Subcutaneous abdominal adipose tissue (tissue), 5 donors: ENCODE results near the gene RUNDC3A.

Source experiments
- H3K27ac ChIP-seq: one replicate; pipeline ENCODE4 v1.7.0; 2013; ENCODE audit warnings: low read depth, mild to moderate bottlenecking, inconsistent platforms, low read length, moderate library complexity
- H3K27me3 ChIP-seq, 5 donors: one replicate each; pipeline ENCODE4 v1.7.0; 2013; ENCODE audit warnings: low read length in 5 of 5, inconsistent platforms in 1 of 5; ENCODE audit not compliant: control insufficient read depth in 5 of 5, insufficient read depth in 4 of 5
- H3K36me3 ChIP-seq, 5 donors: one replicate each; pipeline ENCODE4 v1.7.0; 2013; ENCODE audit warnings: low read length in 5 of 5; ENCODE audit not compliant: control insufficient read depth in 5 of 5, insufficient read depth in 5 of 5
- H3K4me1 ChIP-seq, 5 donors: one replicate each; pipeline ENCODE4 v1.7.0; 2013; ENCODE audit warnings: low read length in 5 of 5, mild to moderate bottlenecking in 3 of 5, moderate library complexity in 1 of 5; ENCODE audit not compliant: control insufficient read depth in 5 of 5, insufficient read depth in 5 of 5
- H3K4me3 ChIP-seq, 5 donors: one replicate each; pipeline ENCODE4 v1.7.0; 2013; ENCODE audit warnings: low read length in 5 of 5, low read depth in 1 of 5
- H3K9ac ChIP-seq, 5 donors: one replicate each; pipeline ENCODE4 v1.7.0; 2013; ENCODE audit warnings: low read length in 5 of 5, mild to moderate bottlenecking in 4 of 5, moderate library complexity in 3 of 5
- H3K9me3 ChIP-seq, 5 donors: one replicate each; pipeline ENCODE4 v1.7.0; 2013; ENCODE audit warnings: low read length in 5 of 5; ENCODE audit not compliant: control insufficient read depth in 5 of 5
- donor health status: healthy.
- donor health status: healthy.
- donor health status: healthy.
- donor health status: healthy.
- donor health status: healthy.

The RUNDC3A gene

GRCh38 chr17:44355642-44356099, 47.3 kb downstream of the RUNDC3A start:
- no peak overlapping the region for H3K27ac ChIP-seq
- no peaks in the 10 kb centered on the region for H3K9me3 ChIP-seq
- no peak overlapping the region for H3K9ac ChIP-seq
- no peaks in the 10 kb centered on the region for H3K27me3 ChIP-seq
- no peak overlapping the region for H3K4me3 ChIP-seq
- peaks cover 0 to 2% (median 0%) of the 10 kb centered on the region in 5 donors for H3K4me1 ChIP-seq
- peaks cover 0 to 26% (median 25%) of the 10 kb centered on the region in 5 donors for H3K36me3 ChIP-seq

- Histone ChIP-seq H3K4me1 (peaks cover 0 to 2% (median 0%) of the 10 kb centered on the region in 5 donors), H3K9ac (no peak overlapping the region), H3K4me3 (no peak overlapping the region), H3K9me3 (no peaks in the 10 kb centered on the region), H3K27me3 (no peaks in the 10 kb centered on the region), H3K36me3 (peaks cover 0 to 20% (median 19%) of the 10 kb centered on the region in 5 donors), H3K27ac (no peak overlapping the region)
These were observed 47.8 kb downstream of the RUNDC3A start for GRCh38 chr17:44356241-44356640.

- Histone ChIP-seq H3K4me1 (peaks cover 0 to 12% (median 11%) of the 10 kb centered on the region in 5 donors), H3K27ac (no peak overlapping the region), H3K27me3 (peaks cover 0 to 2% (median 0%) of the 10 kb centered on the region in 5 donors)
These were observed 49.7 kb downstream of the RUNDC3A start for GRCh38 chr17:44358066-44358465.

GRCh38 chr17:44359006-44359405, 50.6 kb downstream of the RUNDC3A start:
- H3K4me1 ChIP-seq: peaks cover 0 to 18% (median 15%) of the 10 kb centered on the region in 5 donors
- no peaks in the 10 kb centered on the region for H3K36me3 ChIP-seq
- H3K27ac ChIP-seq: no peak overlapping the region
- H3K9ac ChIP-seq: no peak overlapping the region
- no peak overlapping the region for H3K4me3 ChIP-seq
- H3K9me3 ChIP-seq: no peaks in the 10 kb centered on the region
- peaks cover 0 to 2% (median 0%) of the 10 kb centered on the region in 5 donors for H3K27me3 ChIP-seq

More at GRCh38 chr17:44358066-44358465, 49.7 kb downstream of the RUNDC3A start:
- Histone ChIP-seq H3K36me3 (peaks cover 0 to 2% (median under 1%) of the 10 kb centered on the region in 5 donors), H3K9ac (no peak overlapping the region), H3K9me3 (no peaks in the 10 kb centered on the region), H3K4me3 (no peak overlapping the region)

- H3K27me3 ChIP-seq: peaks cover 0 to 2% (median 0%) of the 10 kb centered on the region in 5 donors
- no peaks in the 10 kb centered on the region for H3K36me3 ChIP-seq
These were observed 51.2 kb downstream of the RUNDC3A start for GRCh38 chr17:44359458-44360143.

GRCh38 chr17:44360144-44360533, 51.7 kb downstream of the RUNDC3A start:
- Histone ChIP-seq H3K27me3 (peaks cover 0 to 2% (median 0%) of the 10 kb centered on the region in 5 donors), H3K9ac (no peak overlapping the region), H3K4me1 (peaks cover 0 to 25% (median 18%) of the 10 kb centered on the region in 5 donors), H3K9me3 (no peaks in the 10 kb centered on the region), H3K27ac (no peak overlapping the region), H3K36me3 (no peaks in the 10 kb centered on the region), H3K4me3 (no peak overlapping the region)

More at GRCh38 chr17:44359458-44360143, 51.2 kb downstream of the RUNDC3A start:
- no peak overlapping the region for H3K27ac ChIP-seq
- no peaks in the 10 kb centered on the region for H3K9me3 ChIP-seq
- no peak overlapping the region for H3K4me3 ChIP-seq
- H3K9ac ChIP-seq: no peak overlapping the region
- peaks cover 0 to 21% (median 14%) of the 10 kb centered on the region in 5 donors for H3K4me1 ChIP-seq

GRCh38 chr17:44360826-44361225, 52.4 kb downstream of the RUNDC3A start:
- Histone ChIP-seq H3K27ac (no peak overlapping the region), H3K27me3 (peaks cover 0 to 2% (median 0%) of the 10 kb centered on the region in 5 donors), H3K9me3 (no peaks in the 10 kb centered on the region), H3K4me1 (peaks cover 0 to 27% (median 25%) of the 10 kb centered on the region in 5 donors), H3K9ac (no peak overlapping the region), H3K36me3 (no peaks in the 10 kb centered on the region), H3K4me3 (no peak overlapping the region)

- no peaks in the 10 kb centered on the region for H3K9me3 ChIP-seq
- H3K4me1 ChIP-seq: peaks cover 0 to 30% (median 29%) of the 10 kb centered on the region in 5 donors
- H3K27me3 ChIP-seq: peaks cover 0 to 2% (median 0%) of the 10 kb centered on the region in 5 donors
- no peaks in the 10 kb centered on the region for H3K36me3 ChIP-seq
- no peak overlapping the region for H3K4me3 ChIP-seq
- H3K9ac ChIP-seq: no peak overlapping the region
- H3K27ac ChIP-seq: no peak overlapping the region
These were observed 53.2 kb downstream of the RUNDC3A start for GRCh38 chr17:44361292-44362260.

GRCh38 chr17:44362459-44362948, 54.1 kb downstream of the RUNDC3A start:
- H3K27ac ChIP-seq: no peak overlapping the region
- no peaks in the 10 kb centered on the region for H3K36me3 ChIP-seq
- H3K4me1 ChIP-seq: peaks cover 0 to 35% (median 30%) of the 10 kb centered on the region in 5 donors
- H3K27me3 ChIP-seq: peaks cover 0 to 2% (median 0%) of the 10 kb centered on the region in 5 donors
- H3K9ac ChIP-seq: peak overlapping the region in 1 of 5 donors; percentile 72
- H3K9me3 ChIP-seq: no peaks in the 10 kb centered on the region
- peak overlapping the region in 4 of 5 donors; percentile 64 to 74 (median 65) for H3K4me3 ChIP-seq
